Nephron progenitor cell (in vitro differentiated cells): ENCODE measurements around the gene HAO2.

Source experiments
- DNase-seq: peaks from one replicate; pipeline ENCODE4 v3.0.0; 2021
- H3K27ac Mint-ChIP-seq: 2 replicates; pipeline ENCODE4 v1.8.0; 2021; ENCODE audit warnings: mild to moderate bottlenecking, moderate library complexity, mixed read lengths
- H3K27me3 Mint-ChIP-seq: 2 replicates; pipeline ENCODE4 v1.8.0; 2021; ENCODE audit warnings: mild to moderate bottlenecking, low read depth, mixed read lengths; ENCODE audit not compliant: poor library complexity
- H3K36me3 Mint-ChIP-seq: 2 replicates; pipeline ENCODE4 v1.8.0; 2021; ENCODE audit warnings: low read depth, mixed read lengths
- H3K4me1 Mint-ChIP-seq: 2 replicates; pipeline ENCODE4 v1.8.0; 2021; ENCODE audit warnings: mixed read lengths
- H3K4me3 Mint-ChIP-seq: 2 replicates; pipeline ENCODE4 v1.8.0; 2021; ENCODE audit warnings: mild to moderate bottlenecking, moderate library complexity, mixed read lengths
- H3K9me3 Mint-ChIP-seq: 2 replicates; pipeline ENCODE4 v1.8.0; 2021; ENCODE audit warnings: mild to moderate bottlenecking, moderate library complexity, mixed read lengths
- TF ChIP-seq, protein P1 (sequence below): fragments of 200-600 bp; sonication (generic); IDR thresholded peaks from 2 replicates; pipeline ENCODE4 v1.5.0; 2021; ENCODE audit warnings: antibody characterized with exemption

HAO2 gene

DNA sequence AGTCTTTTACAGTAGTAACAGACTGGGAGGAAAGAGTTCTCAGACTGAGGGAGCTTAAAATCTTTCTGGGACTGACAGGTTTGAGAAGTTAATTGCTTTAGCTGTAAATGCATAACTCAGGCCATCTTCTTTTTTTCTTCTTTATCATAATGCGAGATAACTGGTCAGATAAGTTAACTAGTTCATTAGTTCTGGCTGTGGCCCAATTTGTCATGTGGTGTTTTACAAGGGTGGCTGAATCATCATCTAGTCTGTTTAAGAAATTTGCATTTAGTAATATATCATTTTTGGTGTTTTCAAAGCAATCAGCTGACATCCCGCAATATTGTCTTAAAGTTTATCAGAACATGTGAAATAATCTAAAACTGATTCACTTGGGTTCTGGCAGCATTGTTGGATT lies 60.4 kb downstream of the HAO2 start:
- H3K27ac Mint-ChIP-seq = no peak overlapping the region
- no peaks in the 10 kb centered on the region for H3K36me3 Mint-ChIP-seq
- DNase-seq = no peak
- H3K4me3 Mint-ChIP-seq = no peak overlapping the region
- peaks cover 10% of the 10 kb centered on the region for H3K27me3 Mint-ChIP-seq
- H3K9me3 Mint-ChIP-seq = no peaks in the 10 kb centered on the region
- TF ChIP-seq, protein P1, sequence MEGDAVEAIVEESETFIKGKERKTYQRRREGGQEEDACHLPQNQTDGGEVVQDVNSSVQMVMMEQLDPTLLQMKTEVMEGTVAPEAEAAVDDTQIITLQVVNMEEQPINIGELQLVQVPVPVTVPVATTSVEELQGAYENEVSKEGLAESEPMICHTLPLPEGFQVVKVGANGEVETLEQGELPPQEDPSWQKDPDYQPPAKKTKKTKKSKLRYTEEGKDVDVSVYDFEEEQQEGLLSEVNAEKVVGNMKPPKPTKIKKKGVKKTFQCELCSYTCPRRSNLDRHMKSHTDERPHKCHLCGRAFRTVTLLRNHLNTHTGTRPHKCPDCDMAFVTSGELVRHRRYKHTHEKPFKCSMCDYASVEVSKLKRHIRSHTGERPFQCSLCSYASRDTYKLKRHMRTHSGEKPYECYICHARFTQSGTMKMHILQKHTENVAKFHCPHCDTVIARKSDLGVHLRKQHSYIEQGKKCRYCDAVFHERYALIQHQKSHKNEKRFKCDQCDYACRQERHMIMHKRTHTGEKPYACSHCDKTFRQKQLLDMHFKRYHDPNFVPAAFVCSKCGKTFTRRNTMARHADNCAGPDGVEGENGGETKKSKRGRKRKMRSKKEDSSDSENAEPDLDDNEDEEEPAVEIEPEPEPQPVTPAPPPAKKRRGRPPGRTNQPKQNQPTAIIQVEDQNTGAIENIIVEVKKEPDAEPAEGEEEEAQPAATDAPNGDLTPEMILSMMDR = no peak
- no peaks in the 10 kb centered on the region for H3K4me1 Mint-ChIP-seq

DNA sequence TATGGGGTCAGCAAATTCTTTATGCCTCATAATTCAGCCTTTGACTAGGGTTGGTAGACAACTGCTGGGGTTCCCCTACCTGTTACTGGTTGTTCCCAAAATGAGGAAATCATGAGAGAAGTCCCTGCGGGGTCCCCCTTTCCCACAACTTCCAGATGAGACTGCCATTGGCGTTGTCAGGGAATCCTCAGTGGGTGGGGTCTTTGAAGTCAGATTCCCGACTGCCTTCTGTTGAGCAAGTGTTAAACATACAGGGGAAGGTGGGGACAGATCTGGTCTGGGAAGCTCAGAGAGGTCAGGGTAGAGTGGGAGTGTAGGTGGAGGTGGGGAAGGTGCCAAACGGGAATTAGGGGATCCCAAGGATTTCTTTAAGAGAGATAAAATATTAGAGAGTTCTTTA lies 61.1 kb downstream of the HAO2 start:
- no peaks in the 10 kb centered on the region for H3K9me3 Mint-ChIP-seq
- DNase-seq = no peak

DNA sequence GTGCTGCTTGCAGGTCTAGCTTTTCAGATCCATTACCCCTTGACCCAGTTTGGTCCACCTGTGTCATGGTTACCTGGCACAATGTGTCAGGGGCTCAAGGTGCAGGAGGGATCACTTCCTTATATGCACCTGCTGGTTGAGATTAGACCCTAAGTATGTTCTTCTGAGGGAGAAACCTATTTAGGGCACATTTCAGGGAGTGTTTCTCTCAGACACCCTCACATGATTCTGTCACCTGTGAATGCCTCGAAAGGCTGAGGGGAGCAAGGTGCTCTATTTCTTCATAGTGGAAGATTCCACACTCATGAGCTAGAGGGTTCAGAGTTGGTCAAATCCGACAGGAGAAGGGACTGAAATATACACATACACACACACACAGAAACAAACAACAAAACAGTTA lies 61.9 kb downstream of the HAO2 start:
- Mint-ChIP-seq H3K36me3 (no peaks in the 10 kb centered on the region), H3K4me3 (no peak overlapping the region), H3K4me1 (no peaks in the 10 kb centered on the region), H3K27me3 (peaks cover 10% of the 10 kb centered on the region), H3K9me3 (no peaks in the 10 kb centered on the region), H3K27ac (no peak overlapping the region)
- TF ChIP-seq, protein P1 = no peak
- DNase-seq = no peak

More for the DNA sequence above, 61.1 kb downstream of the HAO2 start:
- H3K4me1 Mint-ChIP-seq = no peaks in the 10 kb centered on the region
- H3K27ac Mint-ChIP-seq = no peak overlapping the region
- no peaks in the 10 kb centered on the region for H3K36me3 Mint-ChIP-seq
- H3K4me3 Mint-ChIP-seq = no peak overlapping the region
- H3K27me3 Mint-ChIP-seq = peaks cover 10% of the 10 kb centered on the region
- TF ChIP-seq, protein P1 = no peak

DNA sequence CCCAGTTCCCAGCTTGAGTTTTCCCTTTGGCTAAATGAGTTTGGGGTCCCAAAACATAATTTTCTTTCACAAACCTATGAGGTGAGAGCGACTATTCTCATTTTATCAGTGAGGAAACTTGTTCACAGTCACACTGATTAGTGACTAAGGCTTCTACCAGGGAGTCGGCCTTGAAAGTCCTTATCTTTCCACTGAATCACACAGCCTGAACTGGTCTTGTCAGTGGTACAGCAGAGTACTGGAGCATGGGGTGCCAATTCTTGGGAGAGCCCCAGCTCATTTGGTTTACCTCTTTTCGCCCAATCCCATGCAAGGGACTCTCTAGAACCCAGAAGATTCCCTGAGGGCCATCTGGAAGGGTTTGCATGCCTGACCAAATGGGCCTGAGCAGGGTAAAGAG lies 63.3 kb downstream of the HAO2 start:
- no peaks in the 10 kb centered on the region for H3K9me3 Mint-ChIP-seq
- DNase-seq = no peak
- TF ChIP-seq, protein P1 = no peak
- H3K4me1 Mint-ChIP-seq = no peaks in the 10 kb centered on the region
- H3K4me3 Mint-ChIP-seq = no peak overlapping the region
- H3K36me3 Mint-ChIP-seq = no peaks in the 10 kb centered on the region
- H3K27me3 Mint-ChIP-seq = peaks cover 10% of the 10 kb centered on the region
- H3K27ac Mint-ChIP-seq = no peak overlapping the region

DNA sequence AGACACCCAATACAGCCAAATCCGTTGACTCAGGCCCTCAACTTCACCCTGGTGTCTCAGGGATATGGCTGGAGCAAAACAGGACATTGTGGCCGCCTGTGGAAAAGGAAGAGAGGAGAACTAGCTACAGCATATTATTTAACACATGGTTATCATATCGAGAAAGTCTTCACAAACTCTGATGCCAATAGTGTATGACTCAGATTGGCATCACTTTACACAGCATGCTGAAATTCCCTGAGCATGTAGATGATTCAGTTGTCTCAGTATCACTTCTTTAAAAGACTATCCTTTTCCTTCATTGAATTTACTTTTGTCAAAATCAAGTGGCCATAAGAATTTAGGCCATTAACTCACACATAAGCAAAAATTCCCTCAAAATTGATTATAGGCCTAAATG lies 66.5 kb downstream of the HAO2 start:
- no peak overlapping the region for H3K4me3 Mint-ChIP-seq
- H3K27me3 Mint-ChIP-seq = peaks cover 5% of the 10 kb centered on the region
- H3K36me3 Mint-ChIP-seq = no peaks in the 10 kb centered on the region
- no peaks in the 10 kb centered on the region for H3K9me3 Mint-ChIP-seq
- no peak overlapping the region for H3K27ac Mint-ChIP-seq
- no peaks in the 10 kb centered on the region for H3K4me1 Mint-ChIP-seq
- TF ChIP-seq, protein P1 = no peak
- no peak for DNase-seq

DNA sequence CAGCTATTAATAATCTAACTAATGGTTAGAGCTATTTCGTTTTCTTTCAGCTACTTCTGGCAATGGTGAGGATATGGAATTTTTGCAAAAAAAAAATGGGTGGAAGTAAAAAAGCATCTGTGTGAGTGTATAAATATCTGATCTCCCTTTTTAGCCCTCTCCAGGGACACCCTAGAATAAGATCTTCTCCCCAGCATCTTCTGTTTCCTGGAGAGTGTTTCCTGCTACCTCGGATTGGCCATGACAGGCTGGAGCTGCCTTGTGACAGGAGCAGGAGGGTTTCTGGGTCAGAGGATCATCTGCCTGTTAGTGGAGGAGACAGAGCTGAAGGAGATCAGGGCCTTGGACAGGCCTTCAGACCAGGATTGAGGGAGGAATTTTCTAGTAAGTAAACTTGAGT lies 70.2 kb downstream of the HAO2 start:
- H3K27ac Mint-ChIP-seq = no peak overlapping the region
- DNase-seq = no peak
- H3K36me3 Mint-ChIP-seq = no peaks in the 10 kb centered on the region
- H3K4me3 Mint-ChIP-seq = no peak overlapping the region
- peaks cover 3% of the 10 kb centered on the region for H3K27me3 Mint-ChIP-seq
- TF ChIP-seq, protein P1 = no peak
- no peaks in the 10 kb centered on the region for H3K9me3 Mint-ChIP-seq
- H3K4me1 Mint-ChIP-seq = peaks cover 5% of the 10 kb centered on the region
